ENCODE data around the gene ASPHD1.

ASPHD1 gene

DNA sequence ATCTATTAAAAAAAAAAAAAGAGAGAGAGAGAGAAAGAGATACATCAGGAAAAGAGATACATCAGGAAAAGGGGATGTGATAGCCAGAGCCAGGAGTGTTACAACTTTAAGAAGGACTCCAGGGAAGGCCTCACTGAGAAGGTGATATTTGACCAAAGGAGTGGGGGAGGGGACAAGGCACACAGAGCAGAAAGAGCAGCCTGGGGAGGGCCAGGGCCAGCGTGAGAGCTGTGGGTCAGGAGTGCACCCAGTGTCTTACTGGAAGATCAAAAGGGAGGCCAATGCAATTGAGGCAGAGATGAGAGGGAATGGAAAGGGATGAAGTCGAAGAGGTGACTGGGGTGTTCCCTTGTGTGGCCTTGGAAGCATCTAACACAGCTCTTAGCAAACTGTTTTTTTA lies 7.7 kb downstream of the ASPHD1 start:
- TF ChIP-seq TEAD4 (IDR thresholded peaks at IDR 0.05) (no peak), TCF12 (IDR thresholded peaks at IDR 0.05; ENCODE audit: low read depth) (no peak), CREB1 (IDR thresholded peaks at IDR 0.05; ENCODE audit: low read depth) (no peak), CEBPB (IDR thresholded peaks at IDR 0.05) (no peak), EP300 (IDR thresholded peaks at IDR 0.05; ENCODE audit: borderline replicate concordance) (no peak), FOXM1 (IDR thresholded peaks at IDR 0.05; ENCODE audit: borderline replicate concordance, low read depth) (no peak), TAF1 (IDR thresholded peaks at IDR 0.05; ENCODE audit: low read depth) (no peak), EGR1 (IDR thresholded peaks at IDR 0.05) (no peak), RAD21 (IDR thresholded peaks at IDR 0.05; ENCODE audit: low read depth) (no peak), ZBTB7A (IDR thresholded peaks at IDR 0.05; ENCODE audit: low read depth) (no peak), YY1 (IDR thresholded peaks at IDR 0.05; ENCODE audit: low read depth) (no peak), NFIC (IDR thresholded peaks at IDR 0.05) (no peak)
- TF ChIP-seq, protein P1, sequence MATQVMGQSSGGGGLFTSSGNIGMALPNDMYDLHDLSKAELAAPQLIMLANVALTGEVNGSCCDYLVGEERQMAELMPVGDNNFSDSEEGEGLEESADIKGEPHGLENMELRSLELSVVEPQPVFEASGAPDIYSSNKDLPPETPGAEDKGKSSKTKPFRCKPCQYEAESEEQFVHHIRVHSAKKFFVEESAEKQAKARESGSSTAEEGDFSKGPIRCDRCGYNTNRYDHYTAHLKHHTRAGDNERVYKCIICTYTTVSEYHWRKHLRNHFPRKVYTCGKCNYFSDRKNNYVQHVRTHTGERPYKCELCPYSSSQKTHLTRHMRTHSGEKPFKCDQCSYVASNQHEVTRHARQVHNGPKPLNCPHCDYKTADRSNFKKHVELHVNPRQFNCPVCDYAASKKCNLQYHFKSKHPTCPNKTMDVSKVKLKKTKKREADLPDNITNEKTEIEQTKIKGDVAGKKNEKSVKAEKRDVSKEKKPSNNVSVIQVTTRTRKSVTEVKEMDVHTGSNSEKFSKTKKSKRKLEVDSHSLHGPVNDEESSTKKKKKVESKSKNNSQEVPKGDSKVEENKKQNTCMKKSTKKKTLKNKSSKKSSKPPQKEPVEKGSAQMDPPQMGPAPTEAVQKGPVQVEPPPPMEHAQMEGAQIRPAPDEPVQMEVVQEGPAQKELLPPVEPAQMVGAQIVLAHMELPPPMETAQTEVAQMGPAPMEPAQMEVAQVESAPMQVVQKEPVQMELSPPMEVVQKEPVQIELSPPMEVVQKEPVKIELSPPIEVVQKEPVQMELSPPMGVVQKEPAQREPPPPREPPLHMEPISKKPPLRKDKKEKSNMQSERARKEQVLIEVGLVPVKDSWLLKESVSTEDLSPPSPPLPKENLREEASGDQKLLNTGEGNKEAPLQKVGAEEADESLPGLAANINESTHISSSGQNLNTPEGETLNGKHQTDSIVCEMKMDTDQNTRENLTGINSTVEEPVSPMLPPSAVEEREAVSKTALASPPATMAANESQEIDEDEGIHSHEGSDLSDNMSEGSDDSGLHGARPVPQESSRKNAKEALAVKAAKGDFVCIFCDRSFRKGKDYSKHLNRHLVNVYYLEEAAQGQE (IDR thresholded peaks at IDR 0.05; ENCODE audit: low read depth) = no peak
- TF ChIP-seq, protein P2, sequence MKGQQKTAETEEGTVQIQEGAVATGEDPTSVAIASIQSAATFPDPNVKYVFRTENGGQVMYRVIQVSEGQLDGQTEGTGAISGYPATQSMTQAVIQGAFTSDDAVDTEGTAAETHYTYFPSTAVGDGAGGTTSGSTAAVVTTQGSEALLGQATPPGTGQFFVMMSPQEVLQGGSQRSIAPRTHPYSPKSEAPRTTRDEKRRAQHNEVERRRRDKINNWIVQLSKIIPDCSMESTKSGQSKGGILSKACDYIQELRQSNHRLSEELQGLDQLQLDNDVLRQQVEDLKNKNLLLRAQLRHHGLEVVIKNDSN (IDR thresholded peaks at IDR 0.05) = no peak
- TF ChIP-seq, protein P3, sequence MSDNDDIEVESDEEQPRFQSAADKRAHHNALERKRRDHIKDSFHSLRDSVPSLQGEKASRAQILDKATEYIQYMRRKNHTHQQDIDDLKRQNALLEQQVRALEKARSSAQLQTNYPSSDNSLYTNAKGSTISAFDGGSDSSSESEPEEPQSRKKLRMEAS (IDR thresholded peaks at IDR 0.05) = no peak

DNA sequence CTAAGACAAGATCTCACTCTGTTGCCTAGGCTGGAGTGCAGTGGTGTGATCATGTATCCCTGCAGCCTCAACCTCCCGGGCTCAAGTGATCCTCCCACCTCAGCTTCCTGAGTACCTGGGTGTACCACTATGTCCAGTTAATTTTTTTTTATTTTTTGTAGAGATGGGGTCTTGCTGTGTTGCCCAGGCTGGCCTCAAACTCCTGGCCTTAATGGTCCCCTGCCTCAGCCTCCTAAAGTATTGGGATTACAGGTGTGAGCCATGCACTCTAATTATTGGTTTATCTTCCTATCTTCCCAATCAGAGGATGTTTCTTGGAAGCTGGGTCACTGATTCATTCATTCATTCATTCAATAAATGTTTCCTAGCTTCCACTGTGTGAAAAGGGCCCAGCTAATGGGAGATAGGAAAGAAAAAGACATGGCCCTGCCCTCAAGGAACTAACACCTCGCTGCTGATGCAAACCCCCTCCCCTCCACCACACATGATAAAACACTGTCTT lies 8.5 kb downstream of the ASPHD1 start:
- TF ChIP-seq, protein P1 (IDR thresholded peaks at IDR 0.05; ENCODE audit: low read depth) = no peak
- no peak for TF ChIP-seq TCF12 (IDR thresholded peaks at IDR 0.05; ENCODE audit: low read depth)
- TF ChIP-seq YY1 (IDR thresholded peaks at IDR 0.05; ENCODE audit: low read depth) = no peak
- TF ChIP-seq NFIC (IDR thresholded peaks at IDR 0.05) = no peak
- no peak for TF ChIP-seq ZBTB7A (IDR thresholded peaks at IDR 0.05; ENCODE audit: low read depth)
- no peak for TF ChIP-seq TEAD4 (IDR thresholded peaks at IDR 0.05)

DNA sequence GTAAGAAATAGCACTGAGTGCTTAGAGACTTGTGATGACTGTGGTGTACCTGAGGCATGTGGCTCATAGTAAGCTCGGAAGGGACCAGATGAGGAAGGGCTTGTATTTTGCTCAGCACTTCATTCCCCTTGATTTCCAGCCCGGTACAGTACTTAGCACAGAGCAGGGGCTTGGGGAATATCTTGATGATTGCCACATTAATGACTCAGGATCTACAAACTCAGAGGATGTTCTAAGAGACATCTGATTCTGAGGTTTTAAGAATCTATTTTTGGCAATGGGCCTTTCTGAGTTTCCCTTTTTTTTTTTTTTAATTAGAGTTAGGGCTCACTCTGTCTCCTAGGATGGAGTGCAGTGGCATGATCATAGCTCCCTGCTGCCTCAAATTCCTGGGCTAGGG lies 9.1 kb downstream of the ASPHD1 start:
- no peak for TF ChIP-seq TCF12 (IDR thresholded peaks at IDR 0.05; ENCODE audit: low read depth)

DNA sequence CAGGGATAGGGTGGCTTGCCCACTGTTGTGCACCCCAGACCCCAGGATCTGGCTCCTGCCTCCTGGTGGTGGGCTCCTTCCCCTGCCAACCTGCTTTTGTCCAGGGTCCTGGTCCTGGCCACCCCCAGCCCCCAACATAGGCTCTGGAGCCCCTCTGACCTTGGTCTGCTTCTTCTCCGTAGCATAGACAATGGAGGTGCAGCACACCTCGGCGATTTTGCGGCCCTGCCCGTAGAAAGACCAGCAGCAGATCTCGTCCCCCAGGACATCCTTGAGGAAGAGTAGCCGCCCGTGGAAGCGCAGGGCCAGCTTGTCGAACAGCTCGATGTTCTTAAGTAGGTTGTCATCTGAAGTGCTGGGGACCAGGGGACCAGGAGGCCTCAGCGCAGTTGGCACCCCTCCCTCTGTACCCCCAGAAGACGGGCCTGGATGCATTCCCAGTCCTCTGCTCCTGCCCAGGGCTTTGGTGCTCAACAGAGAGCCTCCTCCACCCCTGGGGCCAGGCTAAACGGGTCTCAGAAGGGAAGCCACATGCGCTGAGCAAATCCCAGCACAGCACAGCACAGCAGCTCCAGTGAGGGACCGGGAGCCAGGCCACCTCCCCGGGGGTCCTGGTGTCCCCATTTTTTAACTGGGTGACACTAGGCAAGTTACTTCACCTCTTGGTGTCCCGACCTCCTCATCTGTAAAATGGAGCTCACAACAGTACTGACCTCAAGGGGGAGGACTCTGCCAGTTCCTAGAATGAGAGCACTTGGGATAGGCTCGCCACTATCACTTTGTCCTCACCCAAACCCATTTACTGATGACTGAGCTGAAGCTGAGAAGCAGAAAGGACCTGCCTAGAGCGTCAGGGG lies 10.8 kb downstream of the ASPHD1 start:
- TF ChIP-seq, protein P3 (IDR thresholded peaks at IDR 0.05) = no peak
- TF ChIP-seq, protein P2 (IDR thresholded peaks at IDR 0.05) = no peak
- TF ChIP-seq, protein P1 (IDR thresholded peaks at IDR 0.05; ENCODE audit: low read depth) = no peak
- TF ChIP-seq CREB1 (IDR thresholded peaks at IDR 0.05; ENCODE audit: low read depth) (no peak), EP300 (IDR thresholded peaks at IDR 0.05; ENCODE audit: borderline replicate concordance) (no peak), CEBPB (IDR thresholded peaks at IDR 0.05) (no peak), FOXM1 (IDR thresholded peaks at IDR 0.05; ENCODE audit: borderline replicate concordance, low read depth) (no peak)

DNA sequence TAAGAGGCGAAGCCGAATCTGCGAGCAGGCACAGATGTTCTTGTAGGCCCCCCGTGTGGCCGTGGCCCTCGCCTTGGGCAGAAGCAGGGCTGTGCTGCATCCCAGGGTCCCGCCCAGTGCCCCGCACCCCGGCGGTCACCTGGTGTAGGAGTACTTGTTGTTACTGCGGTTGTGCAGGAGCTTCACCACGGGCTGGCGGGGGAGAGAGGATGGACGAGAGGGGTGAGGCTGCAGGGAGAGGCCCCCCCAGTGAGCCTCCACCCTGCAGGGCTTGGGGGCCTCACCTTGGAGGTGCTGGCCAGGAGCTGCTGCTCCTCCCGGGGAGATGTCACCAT lies 11.4 kb downstream of the ASPHD1 start:
- TF ChIP-seq, protein P3 (IDR thresholded peaks at IDR 0.05) = no peak

Measured in Ishikawa (cell line).